ENCODE data around the gene NUPR1. TPM values are rescaled to one million over a fixed set of nuclear protein-coding genes. Genes with fewer than 3 reads are reported as not detected.

The NUPR1 gene
- total and polyA plus RNA-seq, 2 of the 13 experiments (the other 11 are each of a cell fraction or from before 2014, with no cell fraction given): 18.0 to 25.6 TPM

DNA sequence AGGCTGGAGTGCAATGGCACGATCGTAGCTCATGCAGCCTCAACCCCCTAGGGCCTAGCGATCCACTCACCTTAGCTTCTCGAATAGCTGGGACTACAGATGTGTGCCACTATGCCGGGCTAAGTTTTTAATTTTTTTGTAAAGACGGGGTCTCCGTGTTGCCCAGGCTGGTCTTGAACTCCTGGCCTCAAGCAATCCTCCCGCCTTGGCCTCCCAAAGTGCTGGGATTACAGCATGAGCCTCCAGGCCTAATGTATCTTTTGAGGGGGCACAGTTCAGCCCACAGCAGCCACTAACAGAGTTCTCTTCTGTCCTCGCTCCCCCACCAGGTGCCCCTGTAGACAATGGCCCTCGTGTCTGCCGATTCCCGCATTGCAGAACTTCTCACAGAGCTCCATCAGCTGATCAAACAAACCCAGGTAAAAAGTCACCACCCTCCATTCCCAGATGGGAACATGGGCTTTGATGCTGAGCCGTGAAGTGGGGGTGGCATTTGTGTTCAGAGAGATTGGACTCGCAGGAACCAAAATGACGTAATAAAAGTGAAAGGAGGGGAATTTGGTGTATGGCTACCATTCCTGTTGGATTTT is 42.0 kb upstream of the NUPR1 start (continued):
- TF ChIP-seq, protein P1, sequence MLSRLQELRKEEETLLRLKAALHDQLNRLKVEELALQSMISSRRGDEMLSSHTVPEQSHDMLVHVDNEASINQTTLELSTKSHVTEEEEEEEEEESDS (CRISPR knock-in tag; IDR thresholded peaks at IDR 0.05; ENCODE audit: borderline replicate concordance): no peak
- TF ChIP-seq YEATS2 (CRISPR knock-in tag; IDR thresholded peaks at IDR 0.05; ENCODE audit: borderline replicate concordance) (no peak), SPEN (CRISPR knock-in tag; IDR thresholded peaks at IDR 0.05; ENCODE audit: low read depth) (no peak), ZNF768 (CRISPR knock-in tag; IDR thresholded peaks at IDR 0.05) (no peak), ARID2 (CRISPR knock-in tag; IDR thresholded peaks at IDR 0.05; ENCODE audit: borderline replicate concordance) (no peak), NR2F2 (IDR thresholded peaks at IDR 0.05; ENCODE audit: borderline replicate concordance, low read depth) (no peak), ZNF777 (CRISPR knock-in tag; IDR thresholded peaks at IDR 0.05) (no peak), ZNF446 (CRISPR knock-in tag; IDR thresholded peaks at IDR 0.05) (no peak), KDM4B (CRISPR knock-in tag; IDR thresholded peaks at IDR 0.05) (no peak), HIVEP1 (CRISPR knock-in tag; IDR thresholded peaks at IDR 0.05) (no peak), ZNF614 (CRISPR knock-in tag; IDR thresholded peaks at IDR 0.05; ENCODE audit: borderline replicate concordance) (no peak), ZNF354B (CRISPR knock-in tag; IDR thresholded peaks at IDR 0.05) (no peak)
- TF ChIP-seq, protein P2, sequence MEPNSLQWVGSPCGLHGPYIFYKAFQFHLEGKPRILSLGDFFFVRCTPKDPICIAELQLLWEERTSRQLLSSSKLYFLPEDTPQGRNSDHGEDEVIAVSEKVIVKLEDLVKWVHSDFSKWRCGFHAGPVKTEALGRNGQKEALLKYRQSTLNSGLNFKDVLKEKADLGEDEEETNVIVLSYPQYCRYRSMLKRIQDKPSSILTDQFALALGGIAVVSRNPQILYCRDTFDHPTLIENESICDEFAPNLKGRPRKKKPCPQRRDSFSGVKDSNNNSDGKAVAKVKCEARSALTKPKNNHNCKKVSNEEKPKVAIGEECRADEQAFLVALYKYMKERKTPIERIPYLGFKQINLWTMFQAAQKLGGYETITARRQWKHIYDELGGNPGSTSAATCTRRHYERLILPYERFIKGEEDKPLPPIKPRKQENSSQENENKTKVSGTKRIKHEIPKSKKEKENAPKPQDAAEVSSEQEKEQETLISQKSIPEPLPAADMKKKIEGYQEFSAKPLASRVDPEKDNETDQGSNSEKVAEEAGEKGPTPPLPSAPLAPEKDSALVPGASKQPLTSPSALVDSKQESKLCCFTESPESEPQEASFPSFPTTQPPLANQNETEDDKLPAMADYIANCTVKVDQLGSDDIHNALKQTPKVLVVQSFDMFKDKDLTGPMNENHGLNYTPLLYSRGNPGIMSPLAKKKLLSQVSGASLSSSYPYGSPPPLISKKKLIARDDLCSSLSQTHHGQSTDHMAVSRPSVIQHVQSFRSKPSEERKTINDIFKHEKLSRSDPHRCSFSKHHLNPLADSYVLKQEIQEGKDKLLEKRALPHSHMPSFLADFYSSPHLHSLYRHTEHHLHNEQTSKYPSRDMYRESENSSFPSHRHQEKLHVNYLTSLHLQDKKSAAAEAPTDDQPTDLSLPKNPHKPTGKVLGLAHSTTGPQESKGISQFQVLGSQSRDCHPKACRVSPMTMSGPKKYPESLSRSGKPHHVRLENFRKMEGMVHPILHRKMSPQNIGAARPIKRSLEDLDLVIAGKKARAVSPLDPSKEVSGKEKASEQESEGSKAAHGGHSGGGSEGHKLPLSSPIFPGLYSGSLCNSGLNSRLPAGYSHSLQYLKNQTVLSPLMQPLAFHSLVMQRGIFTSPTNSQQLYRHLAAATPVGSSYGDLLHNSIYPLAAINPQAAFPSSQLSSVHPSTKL (CRISPR knock-in tag; IDR thresholded peaks at IDR 0.05): peak; percentile 33; the same call in 1 of the 2 replicates
- TF ChIP-seq, protein P3, sequence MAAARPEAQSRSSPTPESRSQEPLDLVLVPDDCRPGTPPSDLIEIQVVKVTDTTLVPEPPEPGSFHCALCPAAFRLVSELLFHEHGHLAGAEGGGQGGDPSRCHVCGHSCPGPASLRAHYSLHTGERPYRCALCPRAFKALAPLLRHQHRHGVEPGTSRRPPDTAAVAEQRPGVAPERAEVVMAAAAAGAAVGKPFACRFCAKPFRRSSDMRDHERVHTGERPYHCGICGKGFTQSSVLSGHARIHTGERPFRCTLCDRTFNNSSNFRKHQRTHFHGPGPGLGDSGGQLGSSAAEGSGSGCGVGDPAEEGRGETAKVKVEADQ (CRISPR knock-in tag; IDR thresholded peaks at IDR 0.05; ENCODE audit: borderline replicate concordance): no peak
- TF ChIP-seq, protein P4, sequence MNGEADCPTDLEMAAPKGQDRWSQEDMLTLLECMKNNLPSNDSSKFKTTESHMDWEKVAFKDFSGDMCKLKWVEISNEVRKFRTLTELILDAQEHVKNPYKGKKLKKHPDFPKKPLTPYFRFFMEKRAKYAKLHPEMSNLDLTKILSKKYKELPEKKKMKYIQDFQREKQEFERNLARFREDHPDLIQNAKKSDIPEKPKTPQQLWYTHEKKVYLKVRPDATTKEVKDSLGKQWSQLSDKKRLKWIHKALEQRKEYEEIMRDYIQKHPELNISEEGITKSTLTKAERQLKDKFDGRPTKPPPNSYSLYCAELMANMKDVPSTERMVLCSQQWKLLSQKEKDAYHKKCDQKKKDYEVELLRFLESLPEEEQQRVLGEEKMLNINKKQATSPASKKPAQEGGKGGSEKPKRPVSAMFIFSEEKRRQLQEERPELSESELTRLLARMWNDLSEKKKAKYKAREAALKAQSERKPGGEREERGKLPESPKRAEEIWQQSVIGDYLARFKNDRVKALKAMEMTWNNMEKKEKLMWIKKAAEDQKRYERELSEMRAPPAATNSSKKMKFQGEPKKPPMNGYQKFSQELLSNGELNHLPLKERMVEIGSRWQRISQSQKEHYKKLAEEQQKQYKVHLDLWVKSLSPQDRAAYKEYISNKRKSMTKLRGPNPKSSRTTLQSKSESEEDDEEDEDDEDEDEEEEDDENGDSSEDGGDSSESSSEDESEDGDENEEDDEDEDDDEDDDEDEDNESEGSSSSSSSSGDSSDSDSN (CRISPR knock-in tag; IDR thresholded peaks at IDR 0.05): no peak
- TF ChIP-seq, protein P5, sequence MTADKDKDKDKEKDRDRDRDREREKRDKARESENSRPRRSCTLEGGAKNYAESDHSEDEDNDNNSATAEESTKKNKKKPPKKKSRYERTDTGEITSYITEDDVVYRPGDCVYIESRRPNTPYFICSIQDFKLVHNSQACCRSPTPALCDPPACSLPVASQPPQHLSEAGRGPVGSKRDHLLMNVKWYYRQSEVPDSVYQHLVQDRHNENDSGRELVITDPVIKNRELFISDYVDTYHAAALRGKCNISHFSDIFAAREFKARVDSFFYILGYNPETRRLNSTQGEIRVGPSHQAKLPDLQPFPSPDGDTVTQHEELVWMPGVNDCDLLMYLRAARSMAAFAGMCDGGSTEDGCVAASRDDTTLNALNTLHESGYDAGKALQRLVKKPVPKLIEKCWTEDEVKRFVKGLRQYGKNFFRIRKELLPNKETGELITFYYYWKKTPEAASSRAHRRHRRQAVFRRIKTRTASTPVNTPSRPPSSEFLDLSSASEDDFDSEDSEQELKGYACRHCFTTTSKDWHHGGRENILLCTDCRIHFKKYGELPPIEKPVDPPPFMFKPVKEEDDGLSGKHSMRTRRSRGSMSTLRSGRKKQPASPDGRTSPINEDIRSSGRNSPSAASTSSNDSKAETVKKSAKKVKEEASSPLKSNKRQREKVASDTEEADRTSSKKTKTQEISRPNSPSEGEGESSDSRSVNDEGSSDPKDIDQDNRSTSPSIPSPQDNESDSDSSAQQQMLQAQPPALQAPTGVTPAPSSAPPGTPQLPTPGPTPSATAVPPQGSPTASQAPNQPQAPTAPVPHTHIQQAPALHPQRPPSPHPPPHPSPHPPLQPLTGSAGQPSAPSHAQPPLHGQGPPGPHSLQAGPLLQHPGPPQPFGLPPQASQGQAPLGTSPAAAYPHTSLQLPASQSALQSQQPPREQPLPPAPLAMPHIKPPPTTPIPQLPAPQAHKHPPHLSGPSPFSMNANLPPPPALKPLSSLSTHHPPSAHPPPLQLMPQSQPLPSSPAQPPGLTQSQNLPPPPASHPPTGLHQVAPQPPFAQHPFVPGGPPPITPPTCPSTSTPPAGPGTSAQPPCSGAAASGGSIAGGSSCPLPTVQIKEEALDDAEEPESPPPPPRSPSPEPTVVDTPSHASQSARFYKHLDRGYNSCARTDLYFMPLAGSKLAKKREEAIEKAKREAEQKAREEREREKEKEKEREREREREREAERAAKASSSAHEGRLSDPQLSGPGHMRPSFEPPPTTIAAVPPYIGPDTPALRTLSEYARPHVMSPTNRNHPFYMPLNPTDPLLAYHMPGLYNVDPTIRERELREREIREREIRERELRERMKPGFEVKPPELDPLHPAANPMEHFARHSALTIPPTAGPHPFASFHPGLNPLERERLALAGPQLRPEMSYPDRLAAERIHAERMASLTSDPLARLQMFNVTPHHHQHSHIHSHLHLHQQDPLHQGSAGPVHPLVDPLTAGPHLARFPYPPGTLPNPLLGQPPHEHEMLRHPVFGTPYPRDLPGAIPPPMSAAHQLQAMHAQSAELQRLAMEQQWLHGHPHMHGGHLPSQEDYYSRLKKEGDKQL (CRISPR knock-in tag; IDR thresholded peaks at IDR 0.05; ENCODE audit: low read depth): no peak
